Measurements from ENCODE around the gene TMEM229B. TPM values are rescaled to one million over a fixed set of nuclear protein-coding genes. Genes with fewer than 3 reads are reported as not detected.
A peak's percentile ranks its signal among the peaks of the same experiment; 100 is the strongest.

TMEM229B gene
- polyA plus RNA-seq, 1 of the 3 experiments (the other 2 are of a cell fraction) = 0.16 TPM

GRCh38 chr14:67515386-67516079 is 27.0 kb upstream of the TMEM229B start:
- peaks cover 25% of the 10 kb centered on the region; the same call in 1 of the 2 replicates for H3K27me3 ChIP-seq (ENCODE audit: insufficient read depth)

GRCh38 chr14:67514650-67515385 is 26.3 kb upstream of the TMEM229B start:
- no peaks in the 10 kb centered on the region for H3K9me2 ChIP-seq
- peaks cover 0 to 18% of the 10 kb centered on the region in 2 experiments; a peak in 2 of 4 replicates for H3K4me1 ChIP-seq (ENCODE audit: control insufficient read depth in 1 of 2, insufficient read depth in 2 of 2, low read depth in 1 of 2, low read length in 1 of 2)
- H3K27ac ChIP-seq (ENCODE audit: low read depth in 2 of 2, low read length in 1 of 2) = no peak overlapping the region
- peak overlapping the region; percentile 82 for H3K4me2 ChIP-seq
- H3K9me3 ChIP-seq = no peaks in the 10 kb centered on the region
- peak overlapping the region; percentile 93 for H2AFZ ChIP-seq (ENCODE audit: low read depth)
- peak; percentile 83 for DNase-seq
- peaks cover 21% of the 10 kb centered on the region; the same call in 1 of the 2 replicates for H3K27me3 ChIP-seq (ENCODE audit: insufficient read depth)
- ChIA-PET POLR2A (no interaction called here), CTCF (interaction anchor here (0.6 to 10.1 kb wide), 9 partner anchors 12 to 314 kb away, joined by 3 to 94 read pairs (median 3); no protein-coding TSS in a partner anchor)
- H3K36me3 ChIP-seq (replicated peaks in 1 of 2; ENCODE audit: control insufficient read depth in 1 of 2, insufficient read depth in 2 of 2, low read length in 1 of 2) = no peaks in the 10 kb centered on the region
- no peaks in the 10 kb centered on the region for H3K79me2 ChIP-seq (ENCODE audit: insufficient read depth)
- no peaks in the 10 kb centered on the region for H4K20me1 ChIP-seq (ENCODE audit: insufficient read depth)
- TF ChIP-seq ZBTB33 (IDR thresholded peaks at IDR 0.05; ENCODE audit: borderline replicate concordance, low read depth) (no peak), GATA2 (CRISPR knock-in tag; IDR thresholded peaks at IDR 0.05) (peak; percentile 12; the same call in 1 of the 2 replicates)
- WGBS (ENCODE audit: low lambda C conversion rate) = 40% methylated on average over 11 of the region's 75 CpGs
- H3F3A ChIP-seq (replicated peaks; ENCODE audit: insufficient read depth) = no peaks in the 10 kb centered on the region
- peak overlapping the region; percentile 36; the same call in 1 of the 2 replicates for H3K9ac ChIP-seq
- H3K4me3 ChIP-seq (ENCODE audit: low read depth in 2 of 2, low read length in 1 of 2) = peak overlapping the region; percentile 74 to 78

More at GRCh38 chr14:67515386-67516079, 27.0 kb upstream of the TMEM229B start:
- no peak overlapping the region for H3K9ac ChIP-seq
- H4K20me1 ChIP-seq (ENCODE audit: insufficient read depth) = no peaks in the 10 kb centered on the region
- 0 out of 4 replicates have a peak, but pooled peaks of 1 of the 2 experiments have one; percentile 22 for TF ChIP-seq EP300 (IDR thresholded peaks at IDR 0.05; ENCODE audit: borderline replicate concordance in 1 of 2, low read depth in 1 of 2, low read length in 1 of 2)
- TF ChIP-seq SIN3A (IDR thresholded peaks at IDR 0.05; ENCODE audit: borderline replicate concordance, low read depth, low read length) = no peak
- peak; percentile 35; the same call in 1 of the 2 replicates for TF ChIP-seq MXI1 (IDR thresholded peaks at IDR 0.05; ENCODE audit: low read depth, low read length)
- H3K27ac ChIP-seq (ENCODE audit: low read depth in 2 of 2, low read length in 1 of 2) = no peak overlapping the region
- H3K9me2 ChIP-seq = no peaks in the 10 kb centered on the region
- no peaks in the 10 kb centered on the region for H3K36me3 ChIP-seq (replicated peaks in 1 of 2; ENCODE audit: control insufficient read depth in 1 of 2, insufficient read depth in 2 of 2, low read length in 1 of 2)
- peaks cover 0 to 17% of the 10 kb centered on the region in 2 experiments; a peak in 2 of 4 replicates for H3K4me1 ChIP-seq (ENCODE audit: control insufficient read depth in 1 of 2, insufficient read depth in 2 of 2, low read depth in 1 of 2, low read length in 1 of 2)
- peak overlapping the region; percentile 74 to 78 for H3K4me3 ChIP-seq (ENCODE audit: low read depth in 2 of 2, low read length in 1 of 2)
- ChIA-PET POLR2A (no interaction called here), CTCF (interaction anchor here (0.6 to 10.1 kb wide), 6 partner anchors 12 to 313 kb away, joined by 3 to 94 read pairs (median 7); no protein-coding TSS in a partner anchor)
- H2AFZ ChIP-seq (ENCODE audit: low read depth) = peak overlapping the region; percentile 71; the same call in 1 of the 2 replicates
- no peaks in the 10 kb centered on the region for H3K9me3 ChIP-seq
- H3K79me2 ChIP-seq (ENCODE audit: insufficient read depth) = no peaks in the 10 kb centered on the region
- peak overlapping the region; percentile 82 for H3K4me2 ChIP-seq
- WGBS (ENCODE audit: low lambda C conversion rate) = 44% methylated on average over 6 of the region's 45 CpGs
- no peak for DNase-seq
- no peaks in the 10 kb centered on the region for H3F3A ChIP-seq (replicated peaks; ENCODE audit: insufficient read depth)

All from SK-N-SH (cell line).